ENCODE measurements around the gene SEPTIN5.
"Not testable (repeated sequence)": the region's sequence is repeated elsewhere in the genome, so short reads cannot be mapped to it uniquely, and the experiment has no call there.

- not testable (repeated sequence) for TF ChIP-seq CTCF (IDR thresholded peaks at IDR 0.05; ENCODE audit: insufficient read depth, low read depth, low read length); EZH2 (IDR thresholded peaks at IDR 0.05; ENCODE audit: insufficient read depth, low read length)
These were observed 37.9 kb upstream of the SEPTIN5 start for GRCh38 chr22:19676437-19676836.

Data from astrocyte (in vitro differentiated cells and primary cell).